MCF 10A (cell line): ENCODE data around the gene TCP1. TPM values are rescaled to one million over a fixed set of nuclear protein-coding genes. Genes with fewer than 3 reads are reported as not detected.

Experiments
- BruUV-seq: library from RNA; stranded (reverse); fragments of 400-500 nt; replicated peaks from 2 replicates; lab custom pipeline; 2021; lab: Mats Ljungman, UMichigan
- CTCF ChIA-PET: fragments of 300-600 bp; sonication (Branson Sonifier 250); formaldehyde crosslinking; extraction: SDS; loops from one replicate; lab custom pipeline; 2021; ENCODE audit warnings: antibody characterized with exemption, inconsistent platforms; lab: Yijun Ruan, JAX
- POLR2A ChIA-PET: fragments of 300-600, 350-650 bp; sonication (Branson Sonifier 250); formaldehyde crosslinking; extraction: SDS; loops from one replicate; lab custom pipeline; 2020; ENCODE audit warnings: antibody characterized with exemption, inconsistent platforms; lab: Yijun Ruan, JAX
- DNase-seq: peaks from one replicate; pipeline ENCODE4 v3.0.0-alpha.2; 2018; ENCODE audit not compliant: unreplicated experiment
- H3K27ac Mint-ChIP-seq: one replicate; pipeline ENCODE4 v1.8.0; 2022; ENCODE audit warnings: mild to moderate bottlenecking, low read depth, mixed read lengths; ENCODE audit not compliant: unreplicated experiment
- H3K27me3 Mint-ChIP-seq: one replicate; pipeline ENCODE4 v1.8.0; 2022; ENCODE audit warnings: mixed read lengths; ENCODE audit not compliant: insufficient read depth, unreplicated experiment
- H3K36me3 Mint-ChIP-seq: one replicate; pipeline ENCODE4 v1.8.0; 2022; ENCODE audit warnings: mild to moderate bottlenecking, moderate library complexity, mixed read lengths; ENCODE audit not compliant: insufficient read depth, unreplicated experiment
- H3K4me1 Mint-ChIP-seq: one replicate; pipeline ENCODE4 v1.8.0; 2022; ENCODE audit warnings: mixed read lengths; ENCODE audit not compliant: insufficient read depth, unreplicated experiment
- H3K4me3 Mint-ChIP-seq: one replicate; pipeline ENCODE4 v1.8.0; 2022; ENCODE audit warnings: mild to moderate bottlenecking, moderate library complexity, mixed read lengths; ENCODE audit not compliant: unreplicated experiment
- H3K9me3 Mint-ChIP-seq: one replicate; pipeline ENCODE4 v1.8.0; 2022; ENCODE audit warnings: mixed read lengths; ENCODE audit not compliant: unreplicated experiment
- intact Hi-C: fragments of 100-400 bp; cut with micrococcal nuclease; formaldehyde crosslinking; loops from 2 replicates; pipeline ENCODE4 v1.14.1; 2022
- total RNA-seq: library from RNA; stranded (reverse); gene quantifications from 2 replicates; pipeline ENCODE4 v1.2.3, GENCODE V29; 2022
- TF ChIP-seq, protein P1 (sequence below): fragments of 200-600 bp; IDR thresholded peaks from one replicate; pipeline ENCODE4 v1.8.0; 2022; ENCODE audit warnings: antibody characterized with exemption, mild to moderate bottlenecking; ENCODE audit not compliant: unreplicated experiment

The TCP1 gene
- total RNA-seq, 1 experiment from 2014 or later = 351 TPM

DNA sequence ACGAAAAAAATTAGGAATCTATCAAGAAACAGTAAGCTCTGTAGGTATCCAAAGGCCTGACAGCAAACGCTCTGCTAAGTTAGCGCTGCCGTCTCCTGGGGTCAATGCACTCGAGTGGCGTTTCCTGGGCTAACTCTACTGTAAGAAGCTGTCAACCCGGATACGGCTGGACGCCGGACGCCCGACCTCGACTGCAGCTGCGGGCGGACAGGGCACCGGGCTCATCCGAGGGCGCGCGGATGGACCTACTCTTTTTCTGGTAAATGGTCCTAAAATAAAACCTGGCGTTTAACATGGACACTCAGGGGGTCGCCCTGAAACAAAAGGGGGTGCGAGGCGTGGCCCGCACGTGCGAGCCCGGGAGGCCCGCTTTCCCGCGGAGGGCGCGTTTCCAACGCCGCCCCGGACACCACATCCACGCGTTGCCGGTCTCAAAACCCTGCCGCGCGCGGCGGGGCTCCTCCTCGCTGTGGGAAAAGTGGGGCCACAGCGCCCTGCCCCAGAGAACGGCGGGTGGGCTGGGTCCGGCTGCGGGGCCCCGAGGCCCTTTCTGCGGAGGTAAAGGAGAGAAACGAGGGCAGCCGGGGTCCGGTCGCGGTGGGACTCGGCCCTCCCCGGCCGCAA is 537 bp downstream of the TCP1 start:
- intact Hi-C loops = loop anchor here (1.0 to 5.0 kb wide), 3 partner anchors 62 to 253 kb away; partner anchors contain the start of gene WTAP
- no peaks in the 10 kb centered on the region for H3K9me3 Mint-ChIP-seq
- TF ChIP-seq, protein P1, sequence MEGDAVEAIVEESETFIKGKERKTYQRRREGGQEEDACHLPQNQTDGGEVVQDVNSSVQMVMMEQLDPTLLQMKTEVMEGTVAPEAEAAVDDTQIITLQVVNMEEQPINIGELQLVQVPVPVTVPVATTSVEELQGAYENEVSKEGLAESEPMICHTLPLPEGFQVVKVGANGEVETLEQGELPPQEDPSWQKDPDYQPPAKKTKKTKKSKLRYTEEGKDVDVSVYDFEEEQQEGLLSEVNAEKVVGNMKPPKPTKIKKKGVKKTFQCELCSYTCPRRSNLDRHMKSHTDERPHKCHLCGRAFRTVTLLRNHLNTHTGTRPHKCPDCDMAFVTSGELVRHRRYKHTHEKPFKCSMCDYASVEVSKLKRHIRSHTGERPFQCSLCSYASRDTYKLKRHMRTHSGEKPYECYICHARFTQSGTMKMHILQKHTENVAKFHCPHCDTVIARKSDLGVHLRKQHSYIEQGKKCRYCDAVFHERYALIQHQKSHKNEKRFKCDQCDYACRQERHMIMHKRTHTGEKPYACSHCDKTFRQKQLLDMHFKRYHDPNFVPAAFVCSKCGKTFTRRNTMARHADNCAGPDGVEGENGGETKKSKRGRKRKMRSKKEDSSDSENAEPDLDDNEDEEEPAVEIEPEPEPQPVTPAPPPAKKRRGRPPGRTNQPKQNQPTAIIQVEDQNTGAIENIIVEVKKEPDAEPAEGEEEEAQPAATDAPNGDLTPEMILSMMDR = no peak
- peak; percentile 43 for DNase-seq
- BruUV-seq = TSS peak; percentile 36
- peaks cover 81% of the 10 kb centered on the region for H3K36me3 Mint-ChIP-seq
- H3K4me1 Mint-ChIP-seq = peaks cover 27% of the 10 kb centered on the region
- H3K4me3 Mint-ChIP-seq = peak overlapping the region; percentile 99
- POLR2A ChIA-PET = interaction anchor here (0.7 to 8.8 kb wide), 17 partner anchors 9 to 749 kb away, joined by 3 to 198 read pairs (median 9); partner anchors contain the start of genes ACAT2, PNLDC1, SOD2 and WTAP
- peak overlapping the region; percentile 98 for H3K27ac Mint-ChIP-seq
- no peaks in the 10 kb centered on the region for H3K27me3 Mint-ChIP-seq
- CTCF ChIA-PET = interaction anchor here (0.6 to 1.4 kb wide), 7 partner anchors 64 to 356 kb away, joined by 3 to 5 read pairs (median 5); no protein-coding TSS in a partner anchor

- peak overlapping the region; percentile 99 for H3K4me3 Mint-ChIP-seq
- peaks cover 81% of the 10 kb centered on the region for H3K36me3 Mint-ChIP-seq
- peaks cover 27% of the 10 kb centered on the region for H3K4me1 Mint-ChIP-seq
- no peak for DNase-seq
- ChIA-PET CTCF (interaction anchor here (0.6 to 1.4 kb wide), 6 partner anchors 65 to 355 kb away, joined by 3 to 5 read pairs (median 5); no protein-coding TSS in a partner anchor), POLR2A (interaction anchor here (0.6 to 8.8 kb wide), 19 partner anchors 8 to 1613 kb away, joined by 3 to 198 read pairs (median 8); partner anchors contain the start of genes ACAT2, PNLDC1, SOD2 and WTAP)
- no peaks in the 10 kb centered on the region for H3K27me3 Mint-ChIP-seq
- intact Hi-C loops = loop anchor here (5.0 kb wide), 1 partner anchor 254 kb away; no protein-coding TSS in a partner anchor
- TF ChIP-seq, protein P1 = no peak
- H3K27ac Mint-ChIP-seq = peak overlapping the region; percentile 98
- no TSS peak for BruUV-seq
- no peaks in the 10 kb centered on the region for H3K9me3 Mint-ChIP-seq
These were observed 1.1 kb downstream of the TCP1 start for GRCh38 chr6:159788276-159788675.

DNA sequence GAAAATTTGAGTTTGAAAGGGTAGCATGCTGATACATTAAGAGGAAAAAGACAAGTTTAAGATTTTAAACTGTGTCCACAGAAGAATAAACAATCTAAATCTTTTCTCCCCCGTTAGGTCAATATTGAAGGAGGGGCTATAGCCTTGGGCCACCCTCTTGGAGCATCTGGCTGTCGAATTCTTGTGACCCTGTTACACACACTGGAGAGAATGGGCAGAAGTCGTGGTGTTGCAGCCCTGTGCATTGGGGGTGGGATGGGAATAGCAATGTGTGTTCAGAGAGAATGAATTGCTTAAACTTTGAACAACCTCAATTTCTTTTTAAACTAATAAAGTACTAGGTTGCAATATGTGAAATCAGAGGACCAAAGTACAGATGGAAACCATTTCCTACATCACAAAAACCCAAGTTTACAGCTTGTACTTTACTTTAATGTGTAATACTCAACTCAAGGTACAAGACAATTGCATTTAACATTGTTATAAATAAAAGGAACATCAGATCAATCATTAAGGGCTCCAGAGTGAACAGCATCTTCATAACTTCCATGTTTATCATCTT is 10.8 kb downstream of the TCP1 start:
- TF ChIP-seq, protein P1 = no peak
- BruUV-seq = TSS peak; percentile 49
- Mint-ChIP-seq H3K4me3 (no peak overlapping the region), H3K27ac (peak overlapping the region; percentile 18), H3K9me3 (no peaks in the 10 kb centered on the region), H3K36me3 (peaks cover 97% of the 10 kb centered on the region), H3K27me3 (no peaks in the 10 kb centered on the region), H3K4me1 (peaks cover 15% of the 10 kb centered on the region)
- intact Hi-C loops = no loop called here
- ChIA-PET POLR2A (interaction anchor here (0.6 to 5.5 kb wide), 5 partner anchors 8 to 52 kb away, joined by 3 to 33 read pairs (median 4); partner anchors contain the start of genes MRPL18, TCP1 and WTAP), CTCF (no interaction called here)
- no peak for DNase-seq

- Mint-ChIP-seq H3K9me3 (no peaks in the 10 kb centered on the region), H3K4me1 (peaks cover 14% of the 10 kb centered on the region), H3K36me3 (peaks cover 97% of the 10 kb centered on the region), H3K27ac (peak overlapping the region; percentile 18), H3K27me3 (no peaks in the 10 kb centered on the region), H3K4me3 (no peak overlapping the region)
- TF ChIP-seq, protein P1 = no peak
- DNase-seq = no peak
- CTCF ChIA-PET = no interaction called here
- no TSS peak for BruUV-seq
- intact Hi-C loops = no loop called here
- POLR2A ChIA-PET = interaction anchor here (0.6 to 5.5 kb wide), 4 partner anchors 12 to 51 kb away, joined by 3 to 33 read pairs (median 4); partner anchors contain the start of genes MRPL18, TCP1 and WTAP
These were observed 11.3 kb downstream of the TCP1 start for GRCh38 chr6:159778131-159778530.
